Hepatocyte (in vitro differentiated cells): Measurements from ENCODE around the gene OSTN.

Experiments used
- EZH2 ChIP-seq: fragments of 200-600 bp; sonication (generic); IDR thresholded peaks from 2 replicates; pipeline ENCODE4 v1.6.1; 2016; ENCODE audit warnings: antibody characterized with exemption, mild to moderate bottlenecking, borderline replicate concordance
- EZH2phosphoT487 ChIP-seq: fragments of 200-600 bp; sonication (generic); IDR thresholded peaks from one replicate; pipeline ENCODE4 v1.6.1; 2018; ENCODE audit warnings: antibody characterized with exemption, mild to moderate bottlenecking, low read depth, moderate library complexity; ENCODE audit not compliant: unreplicated experiment, severe bottlenecking
- TF ChIP-seq, protein P1 (sequence below): fragments of 200-600 bp; sonication (generic); IDR thresholded peaks from 2 replicates; pipeline ENCODE4 v1.5.1; 2016; ENCODE audit warnings: antibody characterized with exemption, mild to moderate bottlenecking; ENCODE audit not compliant: poor library complexity

DNA sequence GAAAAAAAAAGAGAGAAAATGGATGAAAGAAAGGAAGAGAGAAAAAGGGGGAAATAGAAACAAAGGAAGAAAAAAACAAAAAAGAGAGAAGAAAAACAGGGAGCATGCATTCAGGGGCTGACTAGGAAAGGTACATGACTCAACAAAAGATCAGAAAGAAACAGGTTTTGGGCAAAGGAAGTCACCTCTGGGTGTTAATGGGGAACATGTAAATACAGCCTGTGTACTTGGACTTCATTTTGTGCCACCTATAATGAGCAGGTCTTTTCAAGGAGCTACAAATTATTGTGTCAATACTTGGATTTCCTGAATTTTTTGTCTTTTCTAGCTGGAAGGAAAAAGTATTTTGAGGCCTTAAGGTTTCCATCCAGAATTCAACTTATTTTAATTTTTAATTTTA, 76.7 kb downstream of the OSTN start:
- TF ChIP-seq, protein P1, sequence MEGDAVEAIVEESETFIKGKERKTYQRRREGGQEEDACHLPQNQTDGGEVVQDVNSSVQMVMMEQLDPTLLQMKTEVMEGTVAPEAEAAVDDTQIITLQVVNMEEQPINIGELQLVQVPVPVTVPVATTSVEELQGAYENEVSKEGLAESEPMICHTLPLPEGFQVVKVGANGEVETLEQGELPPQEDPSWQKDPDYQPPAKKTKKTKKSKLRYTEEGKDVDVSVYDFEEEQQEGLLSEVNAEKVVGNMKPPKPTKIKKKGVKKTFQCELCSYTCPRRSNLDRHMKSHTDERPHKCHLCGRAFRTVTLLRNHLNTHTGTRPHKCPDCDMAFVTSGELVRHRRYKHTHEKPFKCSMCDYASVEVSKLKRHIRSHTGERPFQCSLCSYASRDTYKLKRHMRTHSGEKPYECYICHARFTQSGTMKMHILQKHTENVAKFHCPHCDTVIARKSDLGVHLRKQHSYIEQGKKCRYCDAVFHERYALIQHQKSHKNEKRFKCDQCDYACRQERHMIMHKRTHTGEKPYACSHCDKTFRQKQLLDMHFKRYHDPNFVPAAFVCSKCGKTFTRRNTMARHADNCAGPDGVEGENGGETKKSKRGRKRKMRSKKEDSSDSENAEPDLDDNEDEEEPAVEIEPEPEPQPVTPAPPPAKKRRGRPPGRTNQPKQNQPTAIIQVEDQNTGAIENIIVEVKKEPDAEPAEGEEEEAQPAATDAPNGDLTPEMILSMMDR: no peak
- TF ChIP-seq EZH2 (no peak), EZH2phosphoT487 (no peak)
